Hepatocyte (in vitro differentiated cells): ENCODE data around the gene TAPT1. TPM values are rescaled to one million over a fixed set of nuclear protein-coding genes. Genes with fewer than 3 reads are reported as not detected.

Source experiments
- DNase-seq: peaks from one replicate; pipeline ENCODE4 v3.0.0-alpha.2; 2016; ENCODE audit warnings: low spot score
- H2AFZ ChIP-seq: fragments of 200-600 bp; sonication (generic); 2 replicates; pipeline ENCODE4 v1.6.0; 2016; ENCODE audit warnings: antibody characterized with exemption, mild to moderate bottlenecking
- H3K27ac ChIP-seq: fragments of 200-600 bp; sonication (generic); 2 replicates; pipeline ENCODE4 v1.5.1; 2016; ENCODE audit warnings: mild to moderate bottlenecking
- H3K27me3 ChIP-seq: fragments of 200-600 bp; sonication (generic); 2 replicates; pipeline ENCODE4 v1.6.1; 2016
- H3K36me3 ChIP-seq: fragments of 200-600 bp; sonication (generic); replicated peaks from 2 replicates; pipeline ENCODE4 v1.5.1; 2016; ENCODE audit warnings: low read depth; ENCODE audit not compliant: insufficient read depth
- H3K4me1 ChIP-seq: fragments of 200-600 bp; sonication (generic); 2 replicates; pipeline ENCODE4 v1.5.1; 2016; ENCODE audit warnings: mild to moderate bottlenecking, moderate library complexity; ENCODE audit not compliant: insufficient read depth
- H3K4me2 ChIP-seq: fragments of 200-600 bp; sonication (generic); 2 replicates; pipeline ENCODE4 v1.6.0; 2016
- H3K4me3 ChIP-seq: fragments of 200-600 bp; sonication (generic); 2 replicates; pipeline ENCODE4 v1.5.1; 2016; ENCODE audit warnings: mild to moderate bottlenecking
- H3K79me2 ChIP-seq: fragments of 200-600 bp; sonication (generic); 2 replicates; pipeline ENCODE4 v1.6.0; 2017; ENCODE audit warnings: mild to moderate bottlenecking
- H3K9me2 ChIP-seq: fragments of 200-600 bp; sonication (generic); replicated peaks from 2 replicates; pipeline ENCODE4 v1.6.0; 2017; ENCODE audit warnings: mild to moderate bottlenecking; ENCODE audit not compliant: insufficient read depth
- H3K9me3 ChIP-seq: fragments of 200-600 bp; sonication (generic); 2 replicates; pipeline ENCODE4 v1.5.1; 2016; ENCODE audit warnings: low read depth, mild to moderate bottlenecking
- H4K20me1 ChIP-seq: fragments of 200-600 bp; sonication (generic); 2 replicates; pipeline ENCODE4 v1.6.0; 2016; ENCODE audit warnings: mild to moderate bottlenecking; ENCODE audit not compliant: insufficient read depth, poor library complexity, severe bottlenecking
- EZH2 ChIP-seq: fragments of 200-600 bp; sonication (generic); IDR thresholded peaks from 2 replicates; pipeline ENCODE4 v1.6.1; 2016; ENCODE audit warnings: antibody characterized with exemption, mild to moderate bottlenecking, borderline replicate concordance
- EZH2phosphoT487 ChIP-seq: fragments of 200-600 bp; sonication (generic); IDR thresholded peaks from one replicate; pipeline ENCODE4 v1.6.1; 2018; ENCODE audit warnings: antibody characterized with exemption, mild to moderate bottlenecking, low read depth, moderate library complexity; ENCODE audit not compliant: unreplicated experiment, severe bottlenecking
- WGBS: methylation state at CpG from one replicate; pipeline ENCODE4 v1.1.6; 2016; ENCODE audit warnings: low lambda C conversion rate; ENCODE audit errors: missing lambda C conversion rate; 5-methylcytosine and 5-hydroxymethylcytosine counted together
- polyA plus RNA-seq: library from polyadenylated mRNA; unstranded; fragments of >200 nt; fragmentation: Nextera tagmentation; extraction: Ambion mirVana; gene quantifications from 2 replicates; pipeline ENCODE4 v1.2.1, GENCODE V29; 2016
- total RNA-seq: library from RNA; depleted of rRNA; stranded (reverse); fragments of >200 nt; gene quantifications from 2 replicates; pipeline ENCODE4 v1.2.3, GENCODE V29; 2014
- TF ChIP-seq, protein P1 (sequence below): fragments of 200-600 bp; sonication (generic); IDR thresholded peaks from 2 replicates; pipeline ENCODE4 v1.5.1; 2016; ENCODE audit warnings: antibody characterized with exemption, mild to moderate bottlenecking; ENCODE audit not compliant: poor library complexity

Gene TAPT1
- total and polyA plus RNA-seq, 2 experiments from 2014 or later: 12.9 to 19.3 TPM

DNA sequence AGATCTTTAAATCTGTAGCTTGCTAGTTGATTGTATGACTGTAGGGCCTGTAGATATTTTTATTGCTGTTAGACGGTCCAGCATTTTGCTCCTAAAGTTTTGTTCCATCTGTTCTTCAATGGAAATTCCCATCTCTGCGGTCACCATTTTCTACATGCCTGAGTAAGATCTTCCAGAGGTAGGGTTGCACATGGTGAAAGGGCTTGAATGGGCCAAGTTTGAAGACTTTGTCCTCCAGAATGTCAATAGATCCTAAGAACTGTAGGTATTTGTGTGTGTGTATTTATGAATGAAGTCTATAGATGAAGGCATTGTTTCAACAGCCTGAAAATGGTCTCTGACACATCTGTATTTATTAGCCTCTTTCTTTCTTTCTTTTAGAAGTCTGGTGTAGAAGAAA is 22.3 kb upstream of the TAPT1 start:
- 97% methylated on average over 2 of the region's 2 CpGs for WGBS
- H3K27ac ChIP-seq: no peak overlapping the region
- no peak overlapping the region for H3K4me3 ChIP-seq
- no peak overlapping the region for H3K4me2 ChIP-seq
- DNase-seq: no peak
- no peak for TF ChIP-seq EZH2
- H2AFZ ChIP-seq: no peak overlapping the region
- no peaks in the 10 kb centered on the region for H3K36me3 ChIP-seq
- no peaks in the 10 kb centered on the region for H3K9me3 ChIP-seq
- no peaks in the 10 kb centered on the region for H3K27me3 ChIP-seq
- no peaks in the 10 kb centered on the region for H3K79me2 ChIP-seq
- peaks cover 5% of the 10 kb centered on the region for H3K4me1 ChIP-seq
- H4K20me1 ChIP-seq: no peaks in the 10 kb centered on the region
- no peaks in the 10 kb centered on the region for H3K9me2 ChIP-seq

DNA sequence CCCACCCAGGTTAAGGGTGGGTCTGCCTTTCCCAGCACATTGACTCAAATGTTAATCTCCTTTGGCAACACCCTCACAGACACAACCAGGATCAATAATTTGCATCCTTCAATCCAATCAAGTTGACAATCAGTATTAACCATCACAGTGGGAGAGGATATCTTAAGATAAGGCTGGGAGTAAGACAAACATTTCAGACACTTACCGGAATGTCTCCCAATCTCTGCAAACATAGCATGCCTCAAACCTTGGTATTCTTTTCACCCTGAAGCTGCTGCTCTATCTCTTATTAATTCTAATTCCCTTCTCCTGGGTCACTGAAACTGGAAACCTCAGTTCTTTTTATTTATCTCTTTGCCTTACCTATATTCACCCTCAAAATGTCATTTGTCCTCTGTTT is 19.0 kb upstream of the TAPT1 start:
- Histone ChIP-seq H3K4me2 (no peak overlapping the region), H3K9me2 (no peaks in the 10 kb centered on the region), H2AFZ (no peak overlapping the region), H3K79me2 (no peaks in the 10 kb centered on the region), H3K9me3 (no peaks in the 10 kb centered on the region), H3K36me3 (no peaks in the 10 kb centered on the region), H3K4me3 (no peak overlapping the region), H3K27ac (no peak overlapping the region), H3K4me1 (peaks cover 2% of the 10 kb centered on the region), H3K27me3 (no peaks in the 10 kb centered on the region), H4K20me1 (no peaks in the 10 kb centered on the region)
- no peak for DNase-seq
- WGBS: 58% methylated on average over 1 of the region's 1 CpG
- TF ChIP-seq, protein P1, sequence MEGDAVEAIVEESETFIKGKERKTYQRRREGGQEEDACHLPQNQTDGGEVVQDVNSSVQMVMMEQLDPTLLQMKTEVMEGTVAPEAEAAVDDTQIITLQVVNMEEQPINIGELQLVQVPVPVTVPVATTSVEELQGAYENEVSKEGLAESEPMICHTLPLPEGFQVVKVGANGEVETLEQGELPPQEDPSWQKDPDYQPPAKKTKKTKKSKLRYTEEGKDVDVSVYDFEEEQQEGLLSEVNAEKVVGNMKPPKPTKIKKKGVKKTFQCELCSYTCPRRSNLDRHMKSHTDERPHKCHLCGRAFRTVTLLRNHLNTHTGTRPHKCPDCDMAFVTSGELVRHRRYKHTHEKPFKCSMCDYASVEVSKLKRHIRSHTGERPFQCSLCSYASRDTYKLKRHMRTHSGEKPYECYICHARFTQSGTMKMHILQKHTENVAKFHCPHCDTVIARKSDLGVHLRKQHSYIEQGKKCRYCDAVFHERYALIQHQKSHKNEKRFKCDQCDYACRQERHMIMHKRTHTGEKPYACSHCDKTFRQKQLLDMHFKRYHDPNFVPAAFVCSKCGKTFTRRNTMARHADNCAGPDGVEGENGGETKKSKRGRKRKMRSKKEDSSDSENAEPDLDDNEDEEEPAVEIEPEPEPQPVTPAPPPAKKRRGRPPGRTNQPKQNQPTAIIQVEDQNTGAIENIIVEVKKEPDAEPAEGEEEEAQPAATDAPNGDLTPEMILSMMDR: no peak
- TF ChIP-seq EZH2 (no peak), EZH2phosphoT487 (no peak)

DNA sequence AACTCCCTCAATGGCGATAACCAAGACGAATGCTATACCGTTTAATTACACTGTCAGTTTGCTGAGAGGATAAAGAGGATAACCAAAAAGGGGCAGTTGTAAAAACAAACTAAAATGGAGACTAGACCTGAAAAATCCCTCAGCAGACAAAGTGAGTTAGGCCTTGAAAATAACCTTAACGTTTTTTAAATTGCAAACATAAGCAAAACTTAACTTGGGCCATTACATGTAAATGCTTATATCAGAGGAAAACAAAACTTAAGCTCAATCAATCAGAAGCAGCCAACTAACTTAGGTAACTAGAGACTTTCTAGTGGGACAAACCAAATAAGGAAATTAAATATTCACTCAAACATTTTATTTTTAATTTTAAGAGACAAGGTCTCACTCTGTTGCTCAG is 17.0 kb upstream of the TAPT1 start:
- H3K79me2 ChIP-seq: no peaks in the 10 kb centered on the region
- DNase-seq: no peak
- H2AFZ ChIP-seq: no peak overlapping the region
- no peaks in the 10 kb centered on the region for H4K20me1 ChIP-seq
- H3K27ac ChIP-seq: no peak overlapping the region
- 91% methylated on average over 4 of the region's 4 CpGs for WGBS
- no peaks in the 10 kb centered on the region for H3K27me3 ChIP-seq
- no peaks in the 10 kb centered on the region for H3K36me3 ChIP-seq
- H3K9me3 ChIP-seq: no peaks in the 10 kb centered on the region
- TF ChIP-seq, protein P1: no peak
- no peak for TF ChIP-seq EZH2phosphoT487
- no peak for TF ChIP-seq EZH2
- no peak overlapping the region for H3K4me2 ChIP-seq
- no peaks in the 10 kb centered on the region for H3K9me2 ChIP-seq
- no peak overlapping the region for H3K4me3 ChIP-seq
- H3K4me1 ChIP-seq: no peaks in the 10 kb centered on the region

DNA sequence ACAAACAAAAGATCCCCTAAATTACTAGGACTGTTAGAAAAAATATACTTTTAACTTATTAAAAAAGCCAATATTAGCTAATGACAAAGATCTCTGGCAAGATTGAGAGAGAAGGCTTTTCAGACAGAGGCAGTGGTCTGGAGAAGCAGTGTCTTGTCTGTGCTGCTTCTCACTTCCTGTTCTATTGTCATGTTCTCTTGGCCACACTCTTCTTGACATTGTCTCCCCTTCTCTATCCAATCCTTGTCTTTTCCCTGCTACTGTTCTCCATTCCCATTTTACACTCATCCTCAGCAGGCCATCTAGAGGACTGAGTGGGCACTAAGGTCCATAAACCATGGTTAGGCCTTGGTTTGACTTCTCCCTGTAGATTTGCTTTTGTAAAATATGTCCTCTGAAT is 14.0 kb upstream of the TAPT1 start:
- Histone ChIP-seq H3K4me3 (no peak overlapping the region), H4K20me1 (no peaks in the 10 kb centered on the region), H3K4me1 (no peaks in the 10 kb centered on the region), H3K4me2 (no peak overlapping the region), H3K27me3 (no peaks in the 10 kb centered on the region), H3K9me3 (no peaks in the 10 kb centered on the region), H3K79me2 (no peaks in the 10 kb centered on the region), H2AFZ (no peak overlapping the region), H3K36me3 (no peaks in the 10 kb centered on the region), H3K9me2 (no peaks in the 10 kb centered on the region), H3K27ac (no peak overlapping the region)
- no peak for DNase-seq
- TF ChIP-seq EZH2phosphoT487 (no peak), EZH2 (no peak)
- TF ChIP-seq, protein P1: no peak
